ENCODE data around the gene NUMB.

The NUMB gene

DNA sequence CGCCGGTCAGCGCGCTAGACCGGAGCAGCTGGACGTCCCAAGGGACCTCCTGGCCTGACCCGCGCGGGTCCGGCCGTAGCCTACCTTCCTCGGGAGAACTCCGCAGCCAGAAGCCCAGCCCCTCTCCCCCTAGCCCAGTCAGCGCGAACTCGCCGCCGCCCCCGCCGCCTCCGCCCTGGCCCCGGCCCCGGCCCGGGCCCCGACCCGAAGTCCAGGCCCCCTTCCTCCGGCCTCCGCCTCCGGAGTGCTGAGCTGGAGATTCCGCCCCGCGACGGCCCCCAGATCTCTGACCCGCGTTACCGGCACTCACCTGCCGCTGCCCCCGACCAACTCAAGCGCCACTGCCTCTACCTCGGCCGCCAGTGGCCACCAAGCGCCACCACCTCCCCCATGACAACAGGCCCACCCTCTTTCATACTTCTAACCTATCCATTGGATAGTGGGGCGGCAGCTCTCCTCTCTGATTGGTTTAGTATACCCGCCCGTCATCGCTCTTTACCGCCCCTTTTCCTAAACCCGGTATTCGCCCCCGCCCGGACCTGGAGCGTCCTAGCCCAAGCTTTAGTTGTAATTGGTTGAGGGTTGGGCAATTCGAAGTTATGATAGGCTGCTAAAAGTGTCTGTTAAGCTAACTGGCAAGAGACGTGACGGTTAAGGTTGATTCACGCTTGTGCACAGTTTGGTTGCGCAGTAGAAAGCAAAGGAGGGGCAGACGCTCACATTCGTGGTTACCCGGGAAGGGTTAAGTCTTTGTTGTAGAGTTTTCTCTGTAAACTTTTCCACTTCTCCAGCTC lies at the start of gene NUMB:
Gene NUMB, minus strand, starts transcription at position 364 of the 794 bp plus-strand sequence. CDS start 102,795 bp downstream, outside the sequence.
- in situ Hi-C loops (cut with MboI; ENCODE audit: low sequenced_read_pairs), result loop anchor here (25.0 kb wide), 2 partner anchors 271 to 421 kb away; partner anchors contain the start of gene ZFYVE1

DNA sequence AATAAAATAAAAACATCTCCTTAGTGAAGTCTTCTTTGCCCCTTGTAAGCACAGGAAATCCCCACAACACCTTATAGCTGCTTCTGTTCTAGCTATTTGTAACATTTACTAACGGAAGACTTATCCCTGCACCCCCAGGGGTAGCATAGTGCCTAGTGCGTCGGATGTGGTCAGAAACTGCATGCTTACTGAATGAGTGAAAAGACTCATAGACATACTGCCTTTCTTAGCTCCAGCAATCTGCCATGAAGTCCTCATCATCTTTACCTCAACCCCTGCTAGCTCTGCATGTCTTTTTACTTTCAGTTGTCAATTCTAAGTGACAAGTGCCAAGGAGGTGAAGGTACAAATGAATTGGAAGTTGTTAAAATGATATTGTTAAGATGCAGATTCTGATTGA lies 45.3 kb upstream of the NUMB start:
- in situ Hi-C loops (cut with MboI; ENCODE audit: low sequenced_read_pairs), result no loop called here

DNA sequence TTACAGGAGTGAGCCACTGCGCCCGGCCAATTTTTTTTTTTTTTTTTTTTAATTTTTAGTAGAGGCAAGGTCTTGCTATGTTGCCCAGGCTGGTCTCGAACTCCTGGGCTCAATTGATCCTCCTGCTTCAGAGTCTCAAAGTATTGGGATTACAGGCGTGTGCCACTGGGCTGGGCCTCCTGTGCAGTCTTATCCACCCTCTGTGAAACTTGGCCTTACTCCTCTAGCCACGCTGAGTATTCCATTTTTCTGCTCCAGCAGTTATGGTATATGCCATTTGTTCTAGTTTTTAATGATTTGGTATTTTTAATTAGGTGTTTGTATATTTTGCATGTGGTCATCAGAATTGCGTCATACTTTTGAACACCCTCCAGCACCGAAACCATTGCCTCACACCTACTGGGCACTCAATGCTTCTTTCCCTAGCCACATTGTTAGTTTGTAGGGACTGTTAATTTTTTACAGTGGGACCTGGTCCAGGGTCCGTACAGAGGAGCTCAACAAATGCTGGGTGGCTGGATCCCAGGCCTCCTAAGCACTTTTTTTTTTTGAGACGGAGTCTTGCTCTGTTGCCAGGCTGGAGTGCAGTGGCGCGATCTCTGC lies 43.8 kb upstream of the NUMB start:
- in situ Hi-C loops (cut with MboI; ENCODE audit: low sequenced_read_pairs), result no loop called here

DNA sequence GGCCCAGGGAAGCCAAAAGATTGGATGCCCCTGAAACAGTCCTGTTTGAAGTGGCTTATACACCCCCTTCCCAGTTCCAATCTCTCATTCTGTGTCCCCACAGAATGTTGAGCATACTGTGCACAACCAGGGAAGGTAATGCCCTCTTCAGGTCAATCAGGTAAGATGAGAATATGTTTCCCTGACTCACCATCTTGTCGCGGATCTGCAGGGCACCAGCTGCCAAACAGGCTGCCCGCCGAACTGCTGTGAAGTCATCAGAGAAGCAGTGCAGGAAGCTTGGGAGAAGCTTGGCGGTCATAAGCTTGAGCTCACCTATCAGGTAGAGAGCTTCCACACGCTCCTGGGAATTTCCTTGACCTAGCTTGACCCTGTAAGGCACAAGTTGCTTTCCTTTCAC lies 42.0 kb upstream of the NUMB start:
- in situ Hi-C loops (cut with MboI; ENCODE audit: low sequenced_read_pairs), result no loop called here

DNA sequence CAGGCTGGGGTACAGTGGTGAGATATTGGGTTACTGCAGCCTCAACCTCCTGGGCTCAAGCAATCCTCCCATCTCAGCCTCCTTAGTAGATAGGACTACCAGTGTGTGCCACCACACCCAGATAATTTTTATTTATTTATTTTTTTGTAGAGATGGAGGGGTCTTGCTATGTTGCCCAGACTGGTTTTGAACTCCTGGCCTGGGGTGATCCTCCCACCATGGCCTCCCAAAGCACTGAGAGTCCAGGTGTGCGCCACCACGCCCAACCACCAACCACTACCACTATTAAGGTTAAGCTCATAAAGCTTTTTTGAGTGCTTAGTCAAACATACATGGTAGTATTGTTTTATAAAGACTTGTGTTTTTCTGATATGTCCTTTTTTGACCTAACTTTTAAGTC lies 36.2 kb upstream of the NUMB start:
- in situ Hi-C loops (cut with MboI; ENCODE audit: low sequenced_read_pairs), result no loop called here

DNA sequence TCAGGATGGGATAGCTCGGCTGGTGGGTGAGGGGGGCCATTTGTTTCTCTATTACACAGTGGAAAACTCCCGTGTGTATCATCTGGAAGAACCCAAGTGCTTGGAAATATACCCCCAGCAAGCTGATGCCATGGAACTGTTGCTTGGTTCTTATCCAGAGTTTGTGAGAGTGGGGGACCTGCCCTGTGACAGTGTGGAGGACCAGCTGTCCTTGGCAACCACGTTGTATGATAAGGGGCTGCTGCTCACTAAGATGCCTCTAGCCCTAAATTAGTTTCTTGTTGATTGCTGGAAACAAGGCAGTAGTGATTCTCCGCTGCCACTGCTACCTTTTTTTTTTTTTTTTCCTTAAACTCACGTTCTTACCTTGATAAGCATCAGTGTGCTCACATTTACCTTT lies 34.3 kb upstream of the NUMB start:
- in situ Hi-C loops (cut with MboI; ENCODE audit: low sequenced_read_pairs), result no loop called here

DNA sequence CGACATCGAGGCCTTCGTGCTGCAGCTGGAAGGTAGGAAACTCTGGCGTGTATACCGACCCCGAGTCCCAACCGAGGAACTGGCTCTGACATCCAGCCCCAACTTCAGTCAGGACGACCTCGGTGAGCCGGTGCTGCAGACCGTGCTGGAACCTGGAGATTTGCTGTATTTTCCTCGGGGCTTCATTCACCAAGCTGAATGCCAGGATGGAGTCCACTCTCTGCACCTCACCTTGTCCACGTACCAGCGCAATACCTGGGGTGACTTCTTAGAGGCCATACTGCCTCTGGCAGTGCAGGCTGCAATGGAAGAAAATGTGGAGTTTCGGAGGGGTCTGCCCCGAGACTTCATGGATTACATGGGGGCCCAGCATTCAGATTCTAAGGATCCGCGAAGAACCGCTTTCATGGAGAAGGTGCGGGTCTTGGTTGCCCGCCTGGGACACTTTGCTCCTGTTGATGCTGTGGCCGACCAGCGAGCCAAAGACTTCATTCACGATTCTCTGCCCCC lies 33.8 kb upstream of the NUMB start:
- in situ Hi-C loops (cut with MboI; ENCODE audit: low sequenced_read_pairs), result no loop called here

DNA sequence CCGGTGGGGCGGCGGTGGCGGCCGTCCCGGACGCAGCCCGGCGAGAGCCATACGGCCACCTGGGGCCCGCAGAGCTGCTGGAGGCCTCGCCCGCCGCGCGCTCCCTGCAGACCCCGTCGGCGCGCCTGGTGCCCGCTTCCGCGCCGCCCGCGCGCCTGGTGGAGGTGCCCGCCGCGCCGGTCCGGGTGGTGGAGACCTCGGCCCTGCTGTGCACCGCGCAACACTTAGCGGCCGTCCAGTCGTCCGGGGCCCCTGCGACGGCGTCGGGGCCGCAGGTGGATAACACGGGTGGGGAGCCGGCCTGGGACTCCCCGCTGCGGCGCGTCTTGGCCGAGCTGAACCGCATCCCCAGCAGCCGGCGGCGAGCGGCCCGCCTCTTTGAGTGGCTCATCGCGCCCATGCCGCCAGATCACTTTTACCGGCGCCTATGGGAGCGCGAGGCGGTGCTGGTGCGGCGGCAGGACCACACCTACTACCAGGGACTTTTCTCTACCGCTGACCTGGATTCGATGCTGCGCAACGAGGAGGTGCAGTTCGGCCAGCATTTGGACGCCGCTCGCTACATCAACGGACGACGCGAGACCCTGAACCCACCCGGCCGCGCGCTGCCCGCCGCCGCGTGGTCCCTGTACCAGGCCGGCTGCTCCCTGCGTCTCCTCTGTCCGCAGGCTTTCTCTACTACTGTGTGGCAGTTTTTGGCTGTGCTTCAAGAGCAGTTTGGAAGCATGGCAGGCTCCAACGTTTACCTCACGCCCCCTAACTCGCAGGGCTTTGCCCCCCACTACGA lies 33.1 kb upstream of the NUMB start:
- in situ Hi-C loops (cut with MboI; ENCODE audit: low sequenced_read_pairs), result no loop called here

DNA sequence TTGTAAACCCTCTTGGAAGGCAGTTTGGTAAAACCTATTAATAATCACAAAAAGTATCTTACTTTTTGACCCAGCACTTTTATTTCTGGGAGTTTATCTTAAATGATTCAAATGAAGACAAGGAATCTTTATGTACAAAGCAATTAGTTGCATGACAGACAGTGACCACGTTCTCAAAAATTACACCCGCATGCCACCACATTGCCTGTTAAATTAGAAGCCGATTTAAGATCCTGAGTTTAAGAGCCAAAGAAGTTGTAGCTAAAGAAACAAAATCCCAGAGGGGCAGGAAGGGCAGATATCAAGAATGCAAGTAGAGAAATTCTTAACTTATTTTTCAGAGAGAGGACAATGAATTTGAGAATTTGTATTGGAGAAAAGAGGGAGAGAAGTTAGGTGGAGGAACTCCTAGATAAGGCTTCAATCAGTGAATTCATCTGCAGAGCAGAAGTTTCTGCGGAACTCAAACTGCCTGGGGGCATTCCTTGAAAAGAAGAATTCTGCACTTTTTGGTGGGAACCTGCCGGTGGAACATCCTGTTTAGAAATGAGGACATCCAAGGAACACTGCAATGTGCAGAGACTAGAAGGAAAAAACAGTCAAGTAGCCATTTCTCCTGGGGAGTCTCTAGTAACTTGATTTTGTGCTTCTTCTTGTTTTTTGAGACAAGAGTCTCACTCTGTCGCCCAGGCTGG lies 31.3 kb upstream of the NUMB start:
- in situ Hi-C loops (cut with MboI; ENCODE audit: low sequenced_read_pairs), result no loop called here

DNA sequence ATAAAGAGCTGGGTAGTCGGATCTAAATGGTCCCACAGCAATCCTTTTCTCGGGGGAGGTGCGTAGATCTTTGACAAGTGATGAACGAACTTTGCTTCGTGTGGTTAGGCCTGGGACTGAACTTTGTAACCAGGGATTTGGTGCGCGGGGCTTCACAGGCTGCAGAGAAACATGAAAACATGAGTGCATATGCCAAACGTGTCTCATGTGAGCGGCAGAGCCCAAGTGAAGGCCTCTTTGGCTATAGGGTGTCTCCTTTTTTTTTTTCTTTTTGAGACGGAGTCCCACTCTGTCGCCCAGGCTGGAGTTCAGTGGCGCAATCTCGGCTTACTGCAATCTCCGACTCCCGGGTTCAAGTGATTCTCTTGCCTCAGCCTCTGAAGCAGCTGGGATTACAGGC lies 20.3 kb upstream of the NUMB start:
- in situ Hi-C loops (cut with MboI; ENCODE audit: low sequenced_read_pairs), result no loop called here

DNA sequence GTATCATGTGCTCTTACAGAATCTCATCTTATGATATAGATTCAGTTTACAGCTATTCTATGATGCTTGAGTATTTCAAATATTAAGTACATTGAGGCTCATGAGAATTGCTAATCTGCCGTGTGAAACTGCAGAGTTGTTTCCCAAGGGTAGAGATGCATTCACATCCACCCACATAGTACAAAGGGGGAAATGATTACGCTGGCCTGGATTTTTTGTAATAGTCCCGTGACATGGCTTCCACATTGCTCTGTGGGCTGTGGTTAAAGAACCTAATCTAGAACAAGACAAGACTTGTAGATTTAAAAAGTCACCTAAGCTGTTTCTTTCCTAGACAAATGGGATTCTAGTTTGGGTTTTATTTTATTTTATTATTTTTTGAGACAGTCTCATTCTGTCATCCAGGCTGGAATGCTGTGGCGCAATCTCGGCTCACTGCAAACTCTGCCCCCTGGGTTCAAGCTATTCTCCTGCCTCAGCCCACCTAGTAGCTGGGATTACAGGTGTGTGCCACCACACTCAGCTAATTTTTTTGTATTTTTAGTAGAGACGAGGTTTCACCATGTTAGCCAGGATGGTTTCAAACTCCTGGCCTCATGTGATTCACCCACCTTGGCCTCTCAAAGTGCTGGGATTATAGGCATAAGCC lies 19.4 kb upstream of the NUMB start:
- in situ Hi-C loops (cut with MboI; ENCODE audit: low sequenced_read_pairs), result no loop called here

DNA sequence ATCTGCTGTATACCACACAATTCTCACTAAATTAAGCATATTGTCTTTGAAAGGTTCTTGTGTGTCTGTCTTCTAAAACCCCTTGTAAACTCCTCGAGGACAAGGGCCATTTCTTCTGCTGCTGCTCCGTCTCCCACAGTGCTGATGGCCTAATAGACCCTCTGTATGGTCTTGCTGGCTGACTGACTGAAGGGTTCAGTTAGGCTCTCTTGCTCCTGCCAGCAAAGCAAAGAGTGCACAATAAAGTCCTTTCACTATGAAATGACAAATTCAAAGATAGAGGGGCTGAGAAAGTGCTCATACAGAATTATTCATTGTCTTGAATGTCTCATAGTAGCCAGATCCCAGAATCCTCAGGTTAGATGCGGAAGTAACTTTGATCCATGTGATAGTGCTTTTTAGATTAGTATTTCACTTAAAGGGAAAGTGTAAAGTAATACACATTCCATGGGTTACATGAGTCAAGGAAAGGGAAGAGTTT lies 18.1 kb upstream of the NUMB start:
- in situ Hi-C loops (cut with MboI; ENCODE audit: low sequenced_read_pairs), result no loop called here

DNA sequence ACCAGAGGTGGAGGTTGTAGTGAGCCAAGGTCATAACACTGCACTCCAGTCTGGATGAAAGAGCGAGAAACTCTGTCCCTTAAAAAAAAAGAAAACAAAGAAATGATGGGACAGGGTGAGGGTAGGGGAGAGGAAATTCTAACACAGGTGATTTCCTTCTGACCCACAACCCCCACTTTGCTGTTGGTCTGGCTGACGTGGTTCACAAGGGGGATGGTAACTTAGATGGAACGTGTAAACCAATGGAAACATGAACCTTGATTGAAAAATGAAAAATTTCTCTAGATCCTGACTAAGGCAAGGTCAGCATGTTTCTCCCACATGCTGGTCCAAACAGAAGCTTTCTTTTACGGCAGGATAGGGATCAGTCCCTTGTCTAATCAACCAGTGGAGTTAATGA lies 16.6 kb upstream of the NUMB start:
- in situ Hi-C loops (cut with MboI; ENCODE audit: low sequenced_read_pairs), result loop anchor here (25.0 kb wide), 2 partner anchors 288 to 438 kb away; partner anchors contain the start of gene ZFYVE1

DNA sequence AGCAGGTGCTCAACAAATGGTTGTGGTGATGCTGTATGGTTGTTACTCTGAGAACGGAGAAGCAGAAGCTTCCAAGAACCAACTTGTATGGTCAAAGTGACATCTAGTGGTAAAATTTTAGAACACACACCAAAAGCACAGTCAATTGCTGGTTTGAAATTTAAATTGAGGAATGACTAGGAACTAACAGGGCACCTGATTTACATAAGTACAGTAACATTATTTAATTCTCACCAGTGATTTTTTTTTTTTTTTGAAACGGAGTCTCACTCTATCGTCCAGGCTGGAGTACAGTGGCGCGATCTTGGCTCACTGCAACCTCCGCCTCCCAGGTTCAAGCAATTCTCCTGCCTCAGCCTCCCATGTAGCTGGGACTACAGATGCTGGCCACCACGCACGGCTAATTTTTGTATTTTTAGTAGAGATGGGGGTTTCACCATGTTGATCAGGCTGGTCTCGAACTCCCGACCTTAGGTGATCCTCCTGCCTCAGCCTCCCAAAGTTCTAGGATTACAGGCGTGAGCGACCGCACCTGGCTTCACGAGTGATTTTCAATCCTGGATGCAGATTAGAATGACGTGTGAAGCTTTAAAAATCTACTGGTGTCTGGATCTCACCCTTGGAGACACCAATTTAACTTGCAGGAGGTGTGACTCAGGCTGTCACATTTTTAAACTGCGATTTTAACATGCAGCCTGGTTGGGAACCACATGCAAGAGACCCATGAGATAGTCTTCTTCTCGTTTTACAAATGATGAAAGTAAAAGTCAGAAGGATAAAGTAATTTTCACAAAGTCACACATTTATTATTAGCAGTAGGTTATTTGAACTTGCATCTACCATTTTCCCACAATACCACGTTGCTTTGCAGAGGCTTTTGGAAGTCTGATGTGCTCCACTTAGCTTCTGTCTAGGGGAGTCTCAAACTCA lies 14.1 kb upstream of the NUMB start:
- in situ Hi-C loops (cut with MboI; ENCODE audit: low sequenced_read_pairs), result loop anchor here (25.0 kb wide), 2 partner anchors 285 to 435 kb away; partner anchors contain the start of gene ZFYVE1

DNA sequence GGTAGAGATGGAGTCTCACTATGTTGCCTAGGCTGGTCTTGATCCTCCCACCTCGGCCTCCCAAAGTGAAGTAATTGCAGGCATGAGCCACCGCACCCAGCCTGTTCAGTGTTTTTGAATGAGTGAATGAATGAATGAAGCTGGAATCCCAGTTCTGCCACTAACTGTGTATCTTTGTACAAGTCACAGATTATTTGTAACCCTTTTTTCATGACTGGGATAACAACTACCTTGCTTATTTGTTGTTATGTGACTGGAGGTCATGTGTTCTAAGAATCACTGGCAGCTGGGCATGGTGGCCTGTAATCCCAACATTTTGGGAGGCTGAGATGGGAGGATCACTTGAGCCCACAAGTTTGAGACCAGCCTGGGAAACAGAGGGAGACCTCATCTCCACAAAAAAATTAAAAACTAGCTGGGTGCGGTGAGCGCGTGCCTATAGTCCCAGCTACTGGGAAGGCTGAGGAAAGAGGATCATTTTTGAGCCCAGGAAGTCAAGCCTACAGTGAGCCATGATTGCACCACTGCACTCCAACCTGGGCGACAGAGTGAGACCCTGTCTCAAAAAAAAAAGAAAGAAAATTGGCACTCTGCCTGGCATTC lies 13.3 kb upstream of the NUMB start:
- in situ Hi-C loops (cut with MboI; ENCODE audit: low sequenced_read_pairs), result loop anchor here (25.0 kb wide), 2 partner anchors 284 to 434 kb away; partner anchors contain the start of gene ZFYVE1

DNA sequence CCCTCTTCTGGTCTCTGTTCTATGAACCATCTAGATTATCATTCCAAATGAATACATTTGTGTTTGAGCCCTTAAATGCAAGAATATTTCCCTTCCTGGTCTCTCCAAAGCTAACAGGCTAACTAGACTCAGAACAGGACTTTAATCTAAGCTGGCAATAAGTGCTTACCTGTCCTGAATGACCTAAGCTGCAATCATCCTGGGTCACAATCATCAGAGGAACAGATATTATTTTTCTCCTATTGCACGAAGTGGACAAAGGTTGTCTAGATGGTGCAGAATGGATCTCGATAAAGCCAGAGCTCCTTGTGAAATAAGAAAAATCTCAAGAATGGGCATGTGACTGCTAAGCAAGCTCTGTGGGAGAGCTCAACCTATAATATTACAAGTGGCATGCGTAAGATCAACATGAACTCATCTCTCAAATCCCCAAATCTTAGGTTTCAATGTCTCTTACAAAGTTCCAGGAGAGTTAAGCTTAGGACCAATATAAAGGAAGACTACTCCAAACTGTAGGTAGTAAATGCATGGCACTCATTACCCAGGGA lies 10.6 kb upstream of the NUMB start:
- in situ Hi-C loops (cut with MboI; ENCODE audit: low sequenced_read_pairs), result loop anchor here (25.0 kb wide), 2 partner anchors 282 to 432 kb away; partner anchors contain the start of gene ZFYVE1

DNA sequence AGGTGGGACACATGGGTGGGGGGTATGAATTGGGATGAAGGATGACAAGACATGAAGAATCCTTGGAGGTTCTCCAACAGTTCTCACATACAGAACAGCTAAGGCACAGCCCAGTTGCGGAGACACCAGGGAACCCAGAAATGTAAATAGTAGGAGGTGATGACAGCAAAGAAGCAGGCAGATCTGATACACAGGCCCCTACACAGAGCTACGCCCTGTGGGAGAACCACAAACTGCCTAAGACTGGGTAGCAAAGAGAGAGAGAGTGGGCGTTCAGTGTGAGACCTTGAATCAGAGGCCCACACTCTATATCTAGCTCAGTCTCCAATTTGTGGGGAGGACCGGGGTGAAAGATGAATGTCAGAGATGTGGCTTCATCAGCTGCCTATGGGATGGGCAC lies 9.5 kb upstream of the NUMB start:
- in situ Hi-C loops (cut with MboI; ENCODE audit: low sequenced_read_pairs), result loop anchor here (25.0 kb wide), 2 partner anchors 280 to 430 kb away; partner anchors contain the start of gene ZFYVE1

DNA sequence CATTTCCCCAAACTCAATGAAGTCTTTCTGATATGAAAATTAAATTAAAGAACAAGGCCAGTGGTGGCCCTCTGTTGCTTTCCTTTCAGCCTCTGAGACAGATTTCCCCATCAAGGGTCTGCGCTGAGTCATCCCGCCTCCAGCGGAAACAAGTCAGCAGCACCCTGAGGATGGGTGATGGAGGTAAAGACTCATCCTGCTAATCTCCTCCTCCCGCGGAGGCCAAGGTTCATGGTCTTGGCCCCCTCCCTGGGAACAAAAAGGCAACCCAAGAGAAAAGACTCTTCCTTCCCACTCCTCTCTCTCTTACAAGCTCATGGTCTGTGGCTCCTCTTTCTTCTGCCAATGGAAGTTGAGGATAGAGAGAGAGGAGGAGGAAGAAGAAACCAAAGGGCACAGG lies 9.0 kb upstream of the NUMB start:
- in situ Hi-C loops (cut with MboI; ENCODE audit: low sequenced_read_pairs), result loop anchor here (25.0 kb wide), 2 partner anchors 280 to 430 kb away; partner anchors contain the start of gene ZFYVE1
